K562 (cell line): Measurements from ENCODE around the gene MLLT1. TPM values are rescaled to one million over a fixed set of nuclear protein-coding genes. Genes with fewer than 3 reads are reported as not detected.

Source experiments
- ATAC-seq: fragments of 200-7000 bp; cut with Tn5 transposase; 3 replicates; pipeline ENCODE4 v1.9.1; 2020; ENCODE audit warnings: moderate library complexity
- BruUV-seq: library from RNA; stranded (reverse); fragments of 400-500 nt; replicated peaks from 2 replicates; lab custom pipeline; 2021; lab: Mats Ljungman, UMichigan
- CTCF ChIA-PET: fragments of 300-600 bp; formaldehyde crosslinking; extraction: SDS; loops from one replicate; lab custom pipeline; 2021; ENCODE audit warnings: low intra/inter-chr PET ratio; lab: Yijun Ruan, JAX
- POLR2A ChIA-PET: fragments of 300-600, 350-650 bp; sonication (Branson Sonifier 250); formaldehyde crosslinking; extraction: SDS; loops from one replicate; lab custom pipeline; 2021; ENCODE audit warnings: antibody characterized with exemption, inconsistent platforms; lab: Yijun Ruan, JAX
- DNase-seq, 4 experiments: peaks; one replicate each; pipeline versions ENCODE4 v3.0.0 to v3.0.0-alpha.2; 2011 to 2018; ENCODE audit warnings: low spot score in 3 of 4, mixed read lengths in 3 of 4; ENCODE audit errors: extremely low read depth in 1 of 4
- FAIRE-seq: peaks from 2 replicates; lab custom pipeline; 2011; peaks lifted over from hg19 to GRCh38; lab: Jason Lieb, UNC
- H2AFZ ChIP-seq: 2 replicates; pipeline ENCODE4 v1.6.0; 2011; ENCODE audit warnings: low read depth, low read length, control low read depth, inconsistent platforms
- H3K27ac ChIP-seq: fragments of 200-600 bp; 3 replicates; pipeline ENCODE4 v1.8.0; 2011; ENCODE audit warnings: low read depth, mild to moderate bottlenecking, control low read depth, inconsistent platforms, low read length, moderate library complexity, mixed read lengths; ENCODE audit errors: extremely low read depth
- H3K27me3 ChIP-seq, 2 experiments: fragments of 300-600 bp in 1 of 2; 2 replicates in 1 of 2; 3 replicates in 1 of 2; pipeline versions ENCODE4 v1.6.0 to v1.8.0; 2011; ENCODE audit warnings: inconsistent platforms in 2 of 2, low read length in 2 of 2, mild to moderate bottlenecking in 1 of 2, mixed read lengths in 1 of 2, moderate library complexity in 1 of 2; ENCODE audit not compliant: control insufficient read depth in 2 of 2, insufficient read depth in 2 of 2
- H3K36me3 ChIP-seq: fragments of 300-600 bp; 3 replicates; pipeline ENCODE4 v1.8.0; 2011; ENCODE audit warnings: mild to moderate bottlenecking, low read length, inconsistent platforms; ENCODE audit not compliant: control insufficient read depth, insufficient read depth
- H3K4me1 ChIP-seq, 2 experiments: fragments of 200-600 bp in 1 of 2; replicated peaks in 1 of 2; 2 replicates in 1 of 2; 3 replicates in 1 of 2; pipeline versions ENCODE4 v1.5.1 to v1.8.0; 2011; ENCODE audit warnings: inconsistent platforms in 2 of 2, low read length in 2 of 2, mild to moderate bottlenecking in 1 of 2, mixed read lengths in 1 of 2, moderate library complexity in 1 of 2; ENCODE audit not compliant: control insufficient read depth in 2 of 2, insufficient read depth in 2 of 2
- H3K4me2 ChIP-seq: 2 replicates; pipeline ENCODE4 v1.6.1; 2011; ENCODE audit warnings: low read length, control low read depth, inconsistent platforms, mixed read lengths; ENCODE audit not compliant: insufficient read depth
- H3K4me3 ChIP-seq: fragments of 200-600 bp; sonication (generic), shearing (Covaris generic); 2 replicates; pipeline ENCODE4 v1.5.1; 2016; ENCODE audit warnings: control low read depth, inconsistent platforms
- H3K79me2 ChIP-seq: fragments of 200-600 bp; 3 replicates; pipeline ENCODE4 v1.8.0; 2011; ENCODE audit warnings: low read length, inconsistent platforms; ENCODE audit not compliant: control insufficient read depth, insufficient read depth
- H3K9ac ChIP-seq, 2 experiments: 2 replicates each; pipeline versions ENCODE4 v1.6.0 to v1.6.1; 2011; ENCODE audit warnings: low read depth in 2 of 2, low read length in 2 of 2, control low read depth in 1 of 2, inconsistent platforms in 1 of 2, mild to moderate bottlenecking in 1 of 2, mixed read lengths in 1 of 2; ENCODE audit not compliant: insufficient read depth in 1 of 2
- H3K9me1 ChIP-seq: one replicate; pipeline ENCODE4 v1.6.0; 2011; ENCODE audit warnings: inconsistent platforms, mild to moderate bottlenecking, low read length, moderate library complexity; ENCODE audit not compliant: control insufficient read depth, insufficient read depth
- H3K9me3 ChIP-seq: replicated peaks from 2 replicates; pipeline ENCODE4 v1.5.1; 2011; ENCODE audit warnings: low read depth, low read length, inconsistent platforms; ENCODE audit not compliant: control insufficient read depth, insufficient read depth
- H4K20me1 ChIP-seq: replicated peaks from 2 replicates; pipeline ENCODE4 v1.6.1; 2011; ENCODE audit warnings: low read length, inconsistent platforms, mixed read lengths; ENCODE audit not compliant: control insufficient read depth, insufficient read depth
- POLR2G ChIP-seq: fragments of 200-400 bp; formaldehyde crosslinking; IDR thresholded peaks from 2 replicates; pipeline ENCODE4 v1.6.1; 2017; ENCODE audit warnings: low read depth, mild to moderate bottlenecking, antibody characterized with exemption, low read length, moderate library complexity
- WGBS: fragments of 100-300 bp; shearing (Covaris generic); methylation state at CpG from one replicate; pipeline ENCODE4 v1.1.6; 2016; ENCODE audit warnings: low coverage, mixed read lengths; ENCODE audit not compliant: insufficient coverage; ENCODE audit errors: missing lambda C conversion rate; 5-methylcytosine and 5-hydroxymethylcytosine counted together
- in situ Hi-C: fragments of 300-500 bp; cut with MboI; formaldehyde crosslinking; loops from 4 replicates; pipeline ENCODE4 v1.15.0; 2018; ENCODE audit warnings: inconsistent platforms, mixed read lengths
- intact Hi-C: fragments of 100-400 bp; cut with micrococcal nuclease; formaldehyde crosslinking; loops from 2 replicates; pipeline ENCODE4 v1.14.2; 2022
- polyA plus RNA-seq, 8 experiments: library from polyadenylated mRNA; depleted of rRNA in 4 of 8; stranded (reverse) in 5 of 8; unstranded in 3 of 8; fragments of >200 nt; fragmentation: Nextera tagmentation in 2 of 8; fragmentation: Illumina TruSeq in 1 of 8; extraction: Ambion mirVana in 2 of 8; extraction: Trizol in 1 of 8; gene quantifications; 2 replicates each; pipeline versions ENCODE4 v1.2.1 to v1.2.3, GENCODE V29; 2011 to 2014; ENCODE audit warnings: inconsistent platforms in 1 of 8, missing spikeins in 1 of 8
- total RNA-seq, 7 experiments: library from RNA; depleted of rRNA in 6 of 7; stranded (reverse); fragments of >200 nt in 6 of 7; fragmentation: Illumina TruSeq in 2 of 7; extraction: Trizol in 2 of 7; gene quantifications; 2 replicates each; pipeline versions ENCODE4 v1.2.1 to v1.2.3, GENCODE V29; 2011 to 2021; ENCODE audit warnings: low replicate concordance in 1 of 7
- TF ChIP-seq, protein P1 (sequence below): fragments of 450-650 bp; formaldehyde crosslinking; IDR thresholded peaks from 2 replicates; pipeline ENCODE4 v1.4.0; 2022; ENCODE audit warnings: mild to moderate bottlenecking, moderate library complexity

The MLLT1 gene
- total and polyA plus RNA-seq, 9 of the 15 experiments (the other 6 are each of a cell fraction or from before 2014, with no cell fraction given): 0.23 to 63.5 (median 15.4) TPM

DNA sequence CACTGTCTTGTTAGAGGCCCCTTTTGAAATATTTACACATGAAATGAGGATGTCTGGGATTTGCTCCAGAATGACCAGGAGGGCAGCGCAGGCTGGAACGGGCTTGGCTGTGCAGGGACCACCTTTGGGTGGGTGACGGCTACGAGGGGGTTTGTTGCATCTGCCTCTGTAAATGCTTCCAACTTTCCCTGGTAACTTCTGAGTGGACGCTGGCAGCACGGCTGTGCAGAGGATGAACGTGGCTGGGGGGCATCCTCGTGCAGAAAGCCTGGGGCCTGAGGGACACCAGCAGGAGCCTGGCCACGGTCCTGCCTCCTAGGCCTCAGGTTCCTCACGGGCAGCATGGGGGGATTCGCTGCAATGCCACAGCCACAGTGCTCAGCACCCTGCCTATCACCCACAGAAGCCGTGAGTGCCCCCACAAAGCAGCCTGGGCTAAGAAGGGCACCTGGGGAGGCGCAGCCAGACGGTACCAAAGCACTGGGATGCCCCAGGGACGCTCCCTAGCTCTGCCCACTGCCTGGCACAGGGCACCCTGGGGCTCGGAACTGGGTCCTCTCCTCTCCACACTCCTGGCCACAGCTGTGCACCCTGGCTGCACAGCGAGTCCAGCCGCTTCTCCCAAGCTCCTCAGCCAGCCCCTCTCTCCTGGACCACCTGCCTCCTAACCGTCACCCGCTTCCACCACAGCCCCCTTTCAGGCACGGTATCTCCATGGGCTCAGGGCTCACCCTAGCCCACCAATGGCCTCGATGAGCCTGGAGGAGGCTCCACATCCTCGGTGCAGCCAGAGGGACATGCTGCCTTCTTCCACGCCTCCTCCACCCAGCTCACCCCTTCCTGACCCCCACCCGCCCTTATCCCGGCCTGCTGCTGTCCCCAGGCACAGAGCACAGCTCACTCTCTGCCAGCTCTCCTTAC, 44.5 kb downstream of the MLLT1 start:
- Histone ChIP-seq H3K27me3 (no peaks in the 10 kb centered on the region), H3K79me2 (peaks cover 92% of the 10 kb centered on the region), H3K9ac (no peak overlapping the region), H3K9me3 (no peaks in the 10 kb centered on the region), H3K4me3 (no peak overlapping the region), H3K9me1 (peaks cover 27% of the 10 kb centered on the region), H3K36me3 (peaks cover 18% of the 10 kb centered on the region; the same call in 2 of the 3 replicates), H3K4me2 (no peak overlapping the region), H2AFZ (no peak overlapping the region), H3K4me1 (peaks cover 27 to 61% of the 10 kb centered on the region in 2 experiments), H4K20me1 (peaks cover 44% of the 10 kb centered on the region), H3K27ac (no peak overlapping the region)
- intact Hi-C loops: no loop called here
- TF ChIP-seq, protein P1, sequence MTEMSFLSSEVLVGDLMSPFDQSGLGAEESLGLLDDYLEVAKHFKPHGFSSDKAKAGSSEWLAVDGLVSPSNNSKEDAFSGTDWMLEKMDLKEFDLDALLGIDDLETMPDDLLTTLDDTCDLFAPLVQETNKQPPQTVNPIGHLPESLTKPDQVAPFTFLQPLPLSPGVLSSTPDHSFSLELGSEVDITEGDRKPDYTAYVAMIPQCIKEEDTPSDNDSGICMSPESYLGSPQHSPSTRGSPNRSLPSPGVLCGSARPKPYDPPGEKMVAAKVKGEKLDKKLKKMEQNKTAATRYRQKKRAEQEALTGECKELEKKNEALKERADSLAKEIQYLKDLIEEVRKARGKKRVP (CRISPR knock-in tag): no peak
- 0 out of 2 replicates have a peak, but pooled peaks have one; percentile 33 for TF ChIP-seq POLR2G
- DNase-seq (no peak), ATAC-seq (no peak), FAIRE-seq (no peak)
- BruUV-seq: no TSS peak
- ChIA-PET CTCF (no interaction called here), POLR2A (interaction anchor here (1.0 kb wide), 1 partner anchor 8 kb away, joined by 3 read pairs; no protein-coding TSS in a partner anchor)
- WGBS: 86% methylated on average over 16 of the region's 26 CpGs
- in situ Hi-C loops: no loop called here
